B cell (primary cell): Measurements from ENCODE around the gene SIAH2. TPM values are rescaled to one million over a fixed set of nuclear protein-coding genes. Genes with fewer than 3 reads are reported as not detected.

ENCODE experiments used
- ATAC-seq: fragments of 200-7000 bp; cut with Tn5 transposase; one replicate; pipeline ENCODE4 v1.10.0; 2021; ENCODE audit warnings: low read depth, mild to moderate bottlenecking, moderate number of reproducible peaks, moderate library complexity
- CTCF ChIA-PET: fragments of 350-600 bp; sonication (Branson Sonifier 250); formaldehyde crosslinking; loops from one replicate; lab custom pipeline; 2021; ENCODE audit warnings: antibody characterized with exemption, inconsistent platforms; lab: Charles Lee
- POLR2A ChIA-PET: fragments of 350-600 bp; sonication (Branson Sonifier 250); formaldehyde crosslinking; loops from one replicate; lab custom pipeline; 2021; ENCODE audit warnings: antibody characterized with exemption; lab: Charles Lee
- DNase-seq: peaks from one replicate; pipeline ENCODE4 v3.0.0; 2013
- H2AFZ ChIP-seq: 2 replicates; pipeline ENCODE4 v1.6.1; 2012; ENCODE audit warnings: mild to moderate bottlenecking, low read depth, low read length; ENCODE audit not compliant: insufficient read depth, poor library complexity, severe bottlenecking
- H3K27ac ChIP-seq, 2 donors: 1 replicate in 1 of 2; 2 replicates in 1 of 2; pipeline ENCODE4 v1.5.1; 2012 to 2013; ENCODE audit warnings: low read length in 2 of 2, mild to moderate bottlenecking in 2 of 2, moderate library complexity in 1 of 2
- H3K27me3 ChIP-seq, 4 experiments: fragments of 200-600 bp in 1 of 4; sonication (generic) in 1 of 4; replicated peaks in 1 of 4; 1 replicate in 2 of 4; 2 replicates in 2 of 4; pipeline versions ENCODE4 v1.6.1 to v1.7.0; 2013 to 2016; ENCODE audit warnings: low read length in 3 of 4, mild to moderate bottlenecking in 2 of 4, mixed read lengths in 1 of 4, moderate library complexity in 1 of 4; ENCODE audit not compliant: insufficient read depth in 4 of 4, control insufficient read depth in 3 of 4; ENCODE audit errors: control extremely low read depth in 1 of 4
- H3K36me3 ChIP-seq, 2 experiments: replicated peaks in 1 of 2; 1 replicate in 1 of 2; 2 replicates in 1 of 2; pipeline versions ENCODE4 v1.6.1 to v1.7.1; 2013; ENCODE audit warnings: low read length in 1 of 2; ENCODE audit not compliant: insufficient read depth in 2 of 2, control insufficient read depth in 1 of 2; ENCODE audit errors: control extremely low read depth in 1 of 2, extremely low read depth in 1 of 2
- H3K4me1 ChIP-seq, 2 donors: fragments of 200-600 bp in 1 of 2; sonication (generic) in 1 of 2; 1 replicate in 1 of 2; 2 replicates in 1 of 2; pipeline versions ENCODE4 v1.5.1 to v1.6.1; 2013 to 2017; ENCODE audit warnings: low read length in 2 of 2; ENCODE audit not compliant: control insufficient read depth in 2 of 2, insufficient read depth in 2 of 2
- H3K4me2 ChIP-seq: replicated peaks from 2 replicates; pipeline ENCODE3; 2012; ENCODE audit warnings: mild to moderate bottlenecking, low read depth, low read length; ENCODE audit not compliant: poor library complexity, severe bottlenecking
- H3K4me3 ChIP-seq, 5 experiments: fragments of 200-600 bp in 1 of 5; sonication (generic) in 1 of 5; 1 replicate in 3 of 5; 2 replicates in 2 of 5; pipeline versions ENCODE4 v1.5.1 to v1.7.0; 2011 to 2016; ENCODE audit warnings: low read length in 4 of 5, mild to moderate bottlenecking in 4 of 5, low read depth in 2 of 5, control low read depth in 1 of 5, moderate library complexity in 1 of 5; ENCODE audit not compliant: insufficient read depth in 1 of 5; ENCODE audit errors: control extremely low read depth in 1 of 5, extremely low read depth in 1 of 5
- H3K79me2 ChIP-seq: fragments of 200-600 bp; sonication (generic); one replicate; pipeline ENCODE4 v1.6.0; 2016; ENCODE audit warnings: low read length; ENCODE audit not compliant: control insufficient read depth, insufficient read depth
- H3K9ac ChIP-seq: fragments of 200-600 bp; sonication (generic); 2 replicates; pipeline ENCODE4 v1.6.1; 2017; ENCODE audit warnings: mild to moderate bottlenecking, low read length, moderate library complexity
- H3K9me3 ChIP-seq, 3 donors: one replicate each; pipeline versions ENCODE4 v1.6.1 to v1.7.1; 2013; ENCODE audit warnings: low read length in 2 of 3; ENCODE audit not compliant: control insufficient read depth in 2 of 3, insufficient read depth in 1 of 3; ENCODE audit errors: control extremely low read depth in 1 of 3
- H4K20me1 ChIP-seq: 2 replicates; pipeline ENCODE4 v1.6.0; 2012; ENCODE audit warnings: mild to moderate bottlenecking, low read length; ENCODE audit not compliant: insufficient read depth, control insufficient read depth, poor library complexity, severe bottlenecking
- H3K27ac Mint-ChIP-seq: one replicate; pipeline ENCODE4 v1.8.0; 2021; ENCODE audit warnings: mixed read lengths
- H3K27me3 Mint-ChIP-seq: one replicate; pipeline ENCODE4 v1.8.0; 2021; ENCODE audit warnings: mixed read lengths
- H3K4me1 Mint-ChIP-seq: one replicate; pipeline ENCODE4 v1.8.0; 2021; ENCODE audit warnings: mixed read lengths
- H3K4me3 Mint-ChIP-seq: one replicate; pipeline ENCODE4 v1.8.0; 2021; ENCODE audit warnings: mixed read lengths
- H3K9me3 Mint-ChIP-seq: one replicate; pipeline ENCODE4 v1.8.0; 2022; ENCODE audit warnings: mixed read lengths; ENCODE audit not compliant: insufficient read depth
- CTCF ChIP-seq: fragments of 200-600 bp; IDR thresholded peaks from one replicate; pipeline ENCODE4 v1.8.0; 2022; ENCODE audit warnings: antibody characterized with exemption, mild to moderate bottlenecking
- EZH2 ChIP-seq: IDR thresholded peaks from 2 replicates; pipeline ENCODE4 v1.6.1; 2012; ENCODE audit warnings: borderline replicate concordance, low read depth, mild to moderate bottlenecking, moderate library complexity, low read length; ENCODE audit not compliant: insufficient read depth, poor library complexity, severe bottlenecking
- WGBS: methylation state at CpG from one replicate; pipeline ENCODE4 v1.1.5; 2013; ENCODE audit warnings: missing lambda C conversion rate; ENCODE audit not compliant: insufficient coverage; 5-methylcytosine and 5-hydroxymethylcytosine counted together
- intact Hi-C: fragments of 100-400 bp; cut with micrococcal nuclease; formaldehyde crosslinking; loops from one replicate; pipeline ENCODE4 v1.10.0; 2022
- polyA plus RNA-seq: library from polyadenylated mRNA; depleted of rRNA; stranded (reverse); fragments of >200 nt; gene quantifications from 2 replicates; pipeline ENCODE4 v1.2.3, GENCODE V29; 2012
- total RNA-seq, 2 donors: library from RNA; stranded (reverse); fragments of 120-200 nt in 1 of 2; gene quantifications; 1 replicate in 1 of 2; 2 replicates in 1 of 2; pipeline versions ENCODE4 v1.2.3 to v1.2.4, GENCODE V29; 2013 to 2022

Gene SIAH2
- total and polyA plus RNA-seq, 2 donors (not counting 1 experiment from before 2014, with no cell fraction given) = 22.3 to 83.4 TPM

DNA sequence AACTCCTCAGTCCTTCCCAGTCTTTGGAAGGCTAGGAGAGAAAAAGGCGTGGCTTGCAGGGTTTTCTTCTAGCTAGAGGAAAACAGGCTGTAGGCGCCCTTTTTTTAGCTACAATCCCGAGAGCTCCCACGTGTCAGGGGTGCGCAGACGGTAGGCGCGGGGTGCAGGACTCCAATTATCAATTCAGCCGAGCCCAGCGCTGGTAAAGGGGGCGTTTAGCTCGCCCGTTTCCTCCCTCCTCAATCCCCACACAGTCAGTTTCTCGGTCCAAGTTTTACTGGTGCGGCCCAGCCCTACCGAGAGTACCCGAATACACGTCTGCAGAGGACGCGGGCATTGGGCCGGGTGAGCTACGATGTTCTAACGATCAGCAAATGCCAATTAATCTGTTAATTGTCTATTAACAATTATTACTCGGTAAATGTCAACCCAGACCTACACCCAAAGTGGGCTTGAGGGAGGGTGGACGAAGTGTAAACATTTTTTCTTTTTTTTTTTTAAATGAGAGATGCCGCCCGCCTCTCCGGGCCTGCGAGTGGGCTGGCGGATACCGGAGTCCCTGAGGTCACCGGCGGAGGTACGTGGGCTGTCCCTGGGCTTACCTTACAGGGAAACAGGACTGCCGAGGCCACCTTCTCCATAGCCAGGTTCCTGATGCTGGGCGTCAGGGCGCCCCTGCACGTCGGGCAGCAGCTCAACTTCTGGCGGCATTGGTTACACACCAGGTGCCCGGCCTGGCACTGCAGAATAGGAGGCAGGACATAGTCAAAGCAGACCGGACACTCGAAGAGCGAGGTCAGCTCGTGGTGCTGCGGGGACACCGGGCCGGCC lies 923 bp downstream of the SIAH2 start:
- H4K20me1 ChIP-seq = peaks cover 25% of the 10 kb centered on the region
- peak overlapping the region; percentile 96 for H3K4me3 Mint-ChIP-seq
- no peaks in the 10 kb centered on the region for H3K9me3 ChIP-seq
- H3K79me2 ChIP-seq = peaks cover 51% of the 10 kb centered on the region
- H3K4me1 ChIP-seq = peaks cover 53 to 60% of the 10 kb centered on the region in 2 donors
- POLR2A ChIA-PET = interaction anchor here (0.7 to 1.9 kb wide), 6 partner anchors 14 to 353 kb away, joined by 3 to 15 read pairs (median 4); partner anchors contain the start of genes ERICH6 and TSC22D2
- H3K9ac ChIP-seq = peak overlapping the region; percentile 95
- H3K4me3 ChIP-seq = peak overlapping the region; percentile 74 to 90 (median 86)
- TF ChIP-seq EZH2 = no peak
- no peak for TF ChIP-seq CTCF
- H3K4me1 Mint-ChIP-seq = peaks cover 72% of the 10 kb centered on the region
- CTCF ChIA-PET = interaction anchor here (0.9 to 4.5 kb wide), 12 partner anchors 12 to 218 kb away, joined by 3 to 32 read pairs (median 5); partner anchors contain the start of gene ERICH6
- no peak for ATAC-seq
- H3K9me3 Mint-ChIP-seq = no peaks in the 10 kb centered on the region
- H3K4me2 ChIP-seq = peak overlapping the region; percentile 92
- peaks cover 0 to 2% (median 0%) of the 10 kb centered on the region in 4 experiments for H3K27me3 ChIP-seq
- peak overlapping the region; percentile 91 for H2AFZ ChIP-seq
- WGBS = under 1% methylated on average over 35 of the region's 48 CpGs
- peaks cover 4% of the 10 kb centered on the region for H3K27me3 Mint-ChIP-seq
- DNase-seq = no peak
- H3K27ac Mint-ChIP-seq = peak overlapping the region; percentile 95
- H3K27ac ChIP-seq = peak overlapping the region; percentile 75 to 95
- intact Hi-C loops = loop anchor here (5.0 to 10.0 kb wide), 4 partner anchors 323 to 1440 kb away; partner anchors contain the start of genes MED12L, P2RY12 and PFN2
- H3K36me3 ChIP-seq = peaks cover 0 to 8% of the 10 kb centered on the region in 2 experiments
